Measurements from ENCODE around the gene PEAK3.
A peak's percentile ranks its signal among the peaks of the same experiment; 100 is the strongest.
"Not testable (repeated sequence)": the region's sequence is repeated elsewhere in the genome, so short reads cannot be mapped to it uniquely, and the experiment has no call there.

Gene PEAK3

DNA sequence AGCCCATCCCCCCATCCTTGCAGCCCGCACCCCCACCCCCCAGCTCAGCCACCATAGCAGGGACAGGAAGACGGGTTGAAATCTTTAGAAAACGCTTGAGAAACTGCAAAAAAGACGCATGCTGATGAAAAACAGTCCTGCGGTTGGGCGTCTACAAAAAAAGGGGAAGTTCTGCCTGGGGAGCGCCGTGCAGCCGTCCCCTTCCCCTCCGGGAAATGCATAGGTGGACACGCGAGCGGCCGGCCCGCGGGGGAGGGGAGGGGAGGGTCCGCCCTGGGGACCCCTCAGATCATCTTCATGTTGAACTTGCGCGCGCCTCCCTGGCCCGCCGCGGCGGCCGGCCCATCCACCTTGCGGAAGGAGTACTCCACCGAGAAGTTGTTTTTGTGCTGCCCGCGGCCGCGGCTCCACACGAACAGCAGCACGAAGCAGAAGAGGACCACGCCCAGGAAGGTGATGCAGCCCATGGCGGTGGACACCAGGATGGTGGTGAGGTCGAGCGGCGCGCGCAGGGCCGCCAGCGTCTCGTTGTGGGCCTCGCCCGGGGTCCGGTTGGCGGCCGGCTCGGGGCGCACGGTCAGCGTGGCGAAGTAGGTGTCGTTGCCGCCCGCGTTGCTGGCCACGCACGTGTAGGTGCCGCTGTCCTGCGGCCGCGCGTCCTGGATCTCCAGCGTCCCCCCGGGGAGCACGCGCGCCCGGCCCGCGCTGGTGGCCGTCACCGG is 7.9 kb upstream of the PEAK3 start:
- Mint-ChIP-seq H3K27me3 (no peaks in the 10 kb centered on the region), H3K27ac (peak overlapping the region; percentile 87 to 91), H3K9me3 (no peaks in the 10 kb centered on the region), H3K4me3 (peak overlapping the region; percentile 84 to 90), H3K36me3 (ENCODE audit: insufficient read depth) (peaks cover 77% of the 10 kb centered on the region), H3K4me1 (ENCODE audit: low read depth in 2 of 2) (peaks cover 31 to 36% of the 10 kb centered on the region in 2 donors)
- peak in 2 of 3 experiments; percentile 44 to 48 for DNase-seq
- ATAC-seq (replicated peaks), result peak; percentile 72

- Mint-ChIP-seq H3K27ac (peak overlapping the region; percentile 87 to 91), H3K9me3 (no peaks in the 10 kb centered on the region), H3K27me3 (no peaks in the 10 kb centered on the region), H3K36me3 (ENCODE audit: insufficient read depth) (peaks cover 79% of the 10 kb centered on the region), H3K4me3 (peak overlapping the region; percentile 84 to 90), H3K4me1 (ENCODE audit: low read depth in 2 of 2) (peaks cover 30 to 32% of the 10 kb centered on the region in 2 donors)
- ATAC-seq (replicated peaks), result peak; percentile 15
- DNase-seq, result no peak
These were observed 7.1 kb upstream of the PEAK3 start for GRCh38 chr19:2288818-2289713.

DNA sequence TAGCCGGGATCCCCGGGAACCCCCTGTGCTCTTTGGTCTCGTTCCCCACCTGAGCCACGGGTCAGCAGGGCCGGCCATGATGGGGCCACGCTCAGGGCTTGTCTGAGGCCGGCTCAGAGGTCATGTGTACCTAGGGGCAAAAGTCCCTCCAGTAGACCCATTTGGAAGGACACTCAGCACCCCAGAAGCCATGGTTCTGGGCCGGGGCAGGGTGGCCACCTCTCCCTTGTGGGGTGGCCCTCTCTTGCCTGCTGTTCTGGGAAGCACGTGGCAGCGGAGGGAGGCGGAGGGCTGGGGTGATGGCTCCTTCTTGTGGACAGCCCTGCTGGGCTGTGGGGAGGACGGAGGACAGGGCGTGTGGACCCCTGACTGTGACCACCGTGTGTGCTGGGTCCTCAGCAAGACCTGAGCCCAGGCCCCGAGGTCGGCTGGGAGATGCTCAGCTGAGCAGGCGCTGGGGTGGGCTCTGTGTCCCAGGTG is 6.4 kb upstream of the PEAK3 start:
- DNase-seq (no peak), ATAC-seq (replicated peaks) (no peak)
- Mint-ChIP-seq H3K27me3 (no peaks in the 10 kb centered on the region), H3K27ac (peak overlapping the region; percentile 87 to 91), H3K36me3 (ENCODE audit: insufficient read depth) (peaks cover 80% of the 10 kb centered on the region), H3K4me1 (ENCODE audit: low read depth in 2 of 2) (peaks cover 26 to 27% of the 10 kb centered on the region in 2 donors), H3K4me3 (peak overlapping the region; percentile 84 to 90), H3K9me3 (no peaks in the 10 kb centered on the region)

- ATAC-seq (replicated peaks), result no peak
These were observed 5.8 kb upstream of the PEAK3 start for GRCh38 chr19:2287585-2288337.

GRCh38 chr19:2286402-2287140 is 4.6 kb upstream of the PEAK3 start:
- H3K36me3 Mint-ChIP-seq (ENCODE audit: insufficient read depth), result peaks cover 81% of the 10 kb centered on the region
- H3K4me3 Mint-ChIP-seq, result no peak overlapping the region
- peak overlapping the region in 1 of 2 donors; percentile 72 for H3K27ac Mint-ChIP-seq
- DNase-seq, result no peak
- H3K4me1 Mint-ChIP-seq (ENCODE audit: low read depth in 2 of 2), result peaks cover 33 to 34% of the 10 kb centered on the region in 2 donors
- H3K27me3 Mint-ChIP-seq, result no peaks in the 10 kb centered on the region
- ATAC-seq (replicated peaks), result no peak
- H3K9me3 Mint-ChIP-seq, result no peaks in the 10 kb centered on the region

More at GRCh38 chr19:2287585-2288337, 5.8 kb upstream of the PEAK3 start:
- peaks cover 81% of the 10 kb centered on the region for H3K36me3 Mint-ChIP-seq (ENCODE audit: insufficient read depth)
- no peak for DNase-seq
- peaks cover 25 to 27% of the 10 kb centered on the region in 2 donors for H3K4me1 Mint-ChIP-seq (ENCODE audit: low read depth in 2 of 2)
- peak overlapping the region; percentile 87 to 91 for H3K27ac Mint-ChIP-seq
- H3K4me3 Mint-ChIP-seq, result peak overlapping the region in 1 of 2 donors; percentile 84
- H3K9me3 Mint-ChIP-seq, result no peaks in the 10 kb centered on the region
- H3K27me3 Mint-ChIP-seq, result no peaks in the 10 kb centered on the region

DNA sequence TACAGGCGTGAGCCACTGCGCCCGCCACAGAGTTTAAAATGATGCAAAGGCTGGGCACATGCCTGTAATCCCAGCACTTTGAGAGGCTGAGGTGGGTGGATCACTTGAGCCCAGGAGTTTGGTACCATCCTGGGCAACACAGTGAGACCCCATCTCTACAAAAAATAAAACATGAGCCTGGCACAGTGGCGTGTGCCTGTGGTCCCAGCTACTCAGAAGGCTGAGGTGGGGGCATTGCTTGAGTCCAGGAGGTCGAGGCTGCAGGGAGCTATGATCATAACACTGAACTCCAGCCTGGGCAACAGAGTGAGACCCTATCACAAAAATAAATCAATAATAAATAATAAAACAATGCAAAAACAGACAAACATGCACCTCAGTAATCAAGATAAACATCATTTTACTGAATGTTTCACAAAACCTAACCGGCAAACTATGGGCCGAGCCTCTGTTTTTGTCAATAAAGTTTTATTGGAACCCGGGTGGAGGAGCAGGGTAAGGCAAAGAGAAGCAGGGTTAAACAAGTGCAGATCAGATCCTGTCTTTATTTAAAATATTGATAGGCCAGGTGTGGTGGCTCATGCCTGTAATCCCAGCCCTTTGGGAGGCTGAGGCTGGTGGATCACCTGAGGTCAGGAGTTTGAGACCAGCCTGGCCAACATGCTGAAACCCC is 2.0 kb upstream of the PEAK3 start:
- peak overlapping the region; percentile 16 to 72 for H3K27ac Mint-ChIP-seq
- no peaks in the 10 kb centered on the region for H3K9me3 Mint-ChIP-seq
- ATAC-seq (replicated peaks), result no peak

DNA sequence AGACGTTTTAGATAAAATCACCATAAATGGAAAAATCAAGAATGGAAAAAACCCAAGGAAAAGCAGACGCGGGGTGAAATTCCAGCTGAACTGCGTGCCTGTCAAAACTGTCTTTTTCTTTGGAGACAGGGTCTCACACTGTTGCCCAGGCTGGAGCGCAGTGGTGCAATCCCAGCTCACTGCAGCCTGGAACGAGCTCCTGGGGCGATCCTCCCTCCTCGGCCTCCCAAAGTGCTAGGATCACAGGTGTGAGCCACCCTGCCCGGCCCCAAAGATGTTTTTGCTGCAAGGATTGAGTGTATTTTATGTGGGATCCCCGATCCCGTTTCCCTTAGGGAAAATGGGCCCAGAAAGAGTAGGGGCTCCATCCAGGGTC is 875 bp upstream of the PEAK3 start:
- no peaks in the 10 kb centered on the region for H3K27me3 Mint-ChIP-seq
- DNase-seq (no peak), ATAC-seq (replicated peaks) (no peak)
- peak overlapping the region; percentile 81 to 84 for H3K4me3 Mint-ChIP-seq
- H3K4me1 Mint-ChIP-seq (ENCODE audit: low read depth in 2 of 2), result peaks cover 13 to 16% of the 10 kb centered on the region in 2 donors
- H3K27ac Mint-ChIP-seq, result peak overlapping the region; percentile 89 to 90
- H3K9me3 Mint-ChIP-seq, result no peaks in the 10 kb centered on the region
- peaks cover 78% of the 10 kb centered on the region for H3K36me3 Mint-ChIP-seq (ENCODE audit: insufficient read depth)

More for the DNA sequence above, 2.0 kb upstream of the PEAK3 start:
- H3K36me3 Mint-ChIP-seq (ENCODE audit: insufficient read depth), result peaks cover 76% of the 10 kb centered on the region
- peaks cover 23 to 25% of the 10 kb centered on the region in 2 donors for H3K4me1 Mint-ChIP-seq (ENCODE audit: low read depth in 2 of 2)
- H3K27me3 Mint-ChIP-seq, result no peaks in the 10 kb centered on the region
- no peak for DNase-seq
- H3K4me3 Mint-ChIP-seq, result no peak overlapping the region

- not testable (repeated sequence) for DNase-seq; H3K27me3 Mint-ChIP-seq; ATAC-seq (replicated peaks); H3K9me3 Mint-ChIP-seq
- H3K36me3 Mint-ChIP-seq (ENCODE audit: insufficient read depth), result peaks cover 86% of the 10 kb centered on the region
- peak overlapping the region; percentile 81 to 84 for H3K4me3 Mint-ChIP-seq
- H3K4me1 Mint-ChIP-seq (ENCODE audit: low read depth in 2 of 2), result peaks cover 15 to 16% of the 10 kb centered on the region in 2 donors
- peak overlapping the region; percentile 89 to 90 for H3K27ac Mint-ChIP-seq
These were observed 512 bp downstream of the PEAK3 start for GRCh38 chr19:2281265-2282061.

GRCh38 chr19:2280633-2281264 is 1.2 kb downstream of the PEAK3 start:
- DNase-seq, result no peak
- peaks cover 85% of the 10 kb centered on the region for H3K36me3 Mint-ChIP-seq (ENCODE audit: insufficient read depth)
- peak overlapping the region in 1 of 2 donors; percentile 67 for H3K27ac Mint-ChIP-seq

DNA sequence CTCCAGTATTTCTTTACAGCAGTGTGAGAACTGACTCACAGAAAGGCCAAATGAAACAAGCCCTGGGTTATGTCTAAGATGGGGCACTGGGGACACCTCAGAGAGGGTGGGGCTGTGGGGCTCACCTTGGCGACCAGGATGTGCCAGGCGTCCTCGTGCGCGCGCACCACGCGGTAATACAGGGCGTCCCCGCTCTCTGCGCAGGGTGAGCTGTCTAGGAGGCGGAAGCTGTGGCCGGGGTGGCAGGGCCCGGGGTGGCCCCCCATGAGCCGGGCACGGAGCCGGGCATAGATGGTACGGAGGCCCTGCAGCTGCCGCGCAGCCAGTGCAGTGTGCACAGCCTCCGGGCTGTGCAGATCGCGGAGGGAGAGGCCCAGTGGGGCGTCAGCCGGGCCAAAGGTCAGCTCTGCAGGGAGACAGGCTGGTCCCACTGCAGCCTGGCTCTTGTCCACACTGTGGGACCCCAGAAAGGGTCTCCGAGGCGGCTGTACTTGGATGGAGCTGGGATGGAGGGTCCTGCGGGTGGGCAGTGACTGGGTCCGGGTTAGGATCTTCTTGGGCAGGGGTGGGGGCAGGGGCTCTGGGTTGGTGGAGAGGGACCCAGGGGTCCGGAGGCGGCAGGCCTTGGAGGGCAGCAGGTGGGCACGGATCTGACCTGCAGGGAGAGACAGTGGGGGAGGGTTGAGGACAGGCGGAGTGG is 3.4 kb downstream of the PEAK3 start:
- DNase-seq, result no peak
- no peak for ATAC-seq (replicated peaks)
- peak overlapping the region; percentile 52 to 90 for H3K27ac Mint-ChIP-seq
- peaks cover 24 to 29% of the 10 kb centered on the region in 2 donors for H3K4me1 Mint-ChIP-seq (ENCODE audit: low read depth in 2 of 2)
- H3K9me3 Mint-ChIP-seq, result no peaks in the 10 kb centered on the region
- peak overlapping the region in 1 of 2 donors; percentile 53 for H3K4me3 Mint-ChIP-seq
- no peaks in the 10 kb centered on the region for H3K27me3 Mint-ChIP-seq
- H3K36me3 Mint-ChIP-seq (ENCODE audit: insufficient read depth), result peaks cover 88% of the 10 kb centered on the region

More at GRCh38 chr19:2280633-2281264, 1.2 kb downstream of the PEAK3 start:
- no peaks in the 10 kb centered on the region for H3K27me3 Mint-ChIP-seq
- peaks cover 15 to 16% of the 10 kb centered on the region in 2 donors for H3K4me1 Mint-ChIP-seq (ENCODE audit: low read depth in 2 of 2)
- ATAC-seq (replicated peaks), result no peak
- H3K9me3 Mint-ChIP-seq, result no peaks in the 10 kb centered on the region
- peak overlapping the region in 1 of 2 donors; percentile 5 for H3K4me3 Mint-ChIP-seq

- Mint-ChIP-seq H3K27ac (peak overlapping the region in 1 of 2 donors; percentile 69), H3K4me1 (ENCODE audit: low read depth in 2 of 2) (peaks cover 21 to 31% of the 10 kb centered on the region in 2 donors), H3K4me3 (no peak overlapping the region), H3K9me3 (no peaks in the 10 kb centered on the region), H3K36me3 (ENCODE audit: insufficient read depth) (peaks cover 89% of the 10 kb centered on the region), H3K27me3 (no peaks in the 10 kb centered on the region)
- no peak for ATAC-seq (replicated peaks)
- DNase-seq, result no peak
These were observed 4.8 kb downstream of the PEAK3 start for GRCh38 chr19:2277138-2277537.
